Heart right ventricle (tissue), 16 donors: ENCODE results near the gene TXNRD2. TPM values are rescaled to one million over a fixed set of nuclear protein-coding genes. Genes with fewer than 3 reads are reported as not detected.

ENCODE experiments used
- ATAC-seq, 8 donors: fragments of 200-7000 bp; cut with Tn5 transposase; one replicate each; pipeline ENCODE4 v1.9.1; 2020; ENCODE audit warnings: mild to moderate bottlenecking in 8 of 8, moderate library complexity in 8 of 8, moderate number of reproducible peaks in 1 of 8
- DNase-seq, 2 donors: peaks; one replicate each; pipeline ENCODE4 v3.0.0-alpha.2; 2020
- H3K27ac ChIP-seq, 10 donors: fragments of 200-600 bp; sonication (generic) in 2 of 10; one replicate each; pipeline versions ENCODE4 v1.5.0 to v1.8.0; 2020 to 2022; ENCODE audit warnings: mild to moderate bottlenecking in 3 of 10
- H3K27me3 ChIP-seq, 7 donors: fragments of 200-600 bp; one replicate each; pipeline ENCODE4 v1.8.0; 2021 to 2022; ENCODE audit warnings: mild to moderate bottlenecking in 2 of 7
- H3K36me3 ChIP-seq, 9 donors: fragments of 200-600 bp; sonication (generic) in 1 of 9; one replicate each; pipeline versions ENCODE4 v1.5.0 to v1.8.0; 2020 to 2022; ENCODE audit warnings: mild to moderate bottlenecking in 2 of 9
- H3K4me1 ChIP-seq, 9 donors: fragments of 200-600 bp; sonication (generic) in 1 of 9; one replicate each; pipeline versions ENCODE4 v1.5.0 to v1.8.0; 2020 to 2022; ENCODE audit warnings: mild to moderate bottlenecking in 4 of 9
- H3K4me3 ChIP-seq, 10 donors: fragments of 200-600 bp; sonication (generic) in 2 of 10; one replicate each; pipeline versions ENCODE4 v1.5.0 to v1.8.0; 2020 to 2022; ENCODE audit warnings: mild to moderate bottlenecking in 7 of 10, moderate library complexity in 2 of 10
- H3K9me3 ChIP-seq, 11 donors: fragments of 200-600 bp in 10 of 11; sonication (generic) in 2 of 11; one replicate each; pipeline versions ENCODE4 v1.5.0 to v1.8.0; 2013 to 2022; ENCODE audit warnings: mild to moderate bottlenecking in 2 of 11, control low read depth in 1 of 11, moderate library complexity in 1 of 11
- WGBS, 2 donors: extraction: QIAGEN DNeasy Blood & Tissue Kit; methylation state at CpG; one replicate each; pipeline ENCODE4 v1.1.7; 2013; ENCODE audit warnings: inconsistent platforms in 1 of 2; 5-methylcytosine and 5-hydroxymethylcytosine counted together
- intact Hi-C, 10 donors: fragments of 100-400 bp; cut with DNase I; formaldehyde crosslinking; loops; one replicate each; pipeline versions ENCODE4 v1.11.1 to v1.14.2; 2022
- polyA plus RNA-seq, 2 donors: library from polyadenylated mRNA; stranded (reverse); fragments of 200-250 nt; gene quantifications; one replicate each; pipeline ENCODE4 v1.2.3, GENCODE V29; 2013
- total RNA-seq, 10 donors: library from RNA; stranded (reverse); fragmentation: NEBNext Ultra II Directional in 3 of 10; extraction: Animal tissue kit (Norgen Biotek cat#: 25700) in 3 of 10; gene quantifications; one replicate each; pipeline versions ENCODE4 v1.2.1 to v1.2.4, GENCODE V29; 2021 to 2023
- TF ChIP-seq, protein P1 (sequence below), 9 donors: fragments of 200-600 bp; sonication (generic) in 2 of 9; IDR thresholded peaks; one replicate each; pipeline versions ENCODE4 v1.5.0 to v1.8.0; 2021 to 2022; ENCODE audit warnings: antibody characterized with exemption in 9 of 9, mild to moderate bottlenecking in 5 of 9, moderate library complexity in 1 of 9
- donor health status: Arrhythmogenic right ventricular cardiomyopathy.
- donor health status: ischemic (EF 13 %, LVEDD 7.1; RV severe dilation, severe dysfunction).
- donor health status: healthy with polysubstance abuse.
- donor health status: DM: no; HTN: yes; CAD: no.
- donor health status: DM: no; HTN: no; CAD: no.
- donor health status: ischemic (EF 25% LVEDD 6.9; RV normal size, moderate dysfunction).
- donor health status: ischemic (EF 25% LVEDD 5.7; RV mildly dilated, moderate dysfunction).
- donor health status: healthy.
- donor health status: DM: yes; HTN: yes; CAD: no.
- donor health status: Ischemic cardiomyopathy.
- donor health status: ischemic (EF 35%, LVEDD 5.7; RV mildly dilated, moderate dysfunction).
- donor health status: nonischemic (EF 11% LVEDD 7.7; RV severe dilation, severe dysfunction).
- donor health status: DM: yes; HTN: yes; CAD: no.
- donor health status: PGD.
- donor health status: ischemic (EF 29% LVEDD 5.4; RV normal size, mild dysfunction).
- donor health status: nonischemic (EF 23%, LVEDD 6.1; RV moderate dilation, normal function).

Gene TXNRD2
- total and polyA plus RNA-seq, 12 donors = 25.8 to 103 (median 35.0) TPM

GRCh38 chr22:19914201-19914943, 27.2 kb downstream of the TXNRD2 start:
- no peaks in the 10 kb centered on the region for H3K4me1 ChIP-seq
- H3K36me3 ChIP-seq = peaks cover 0 to 92% (median 46%) of the 10 kb centered on the region in 9 donors
- DNase-seq = no peak
- peaks cover 0 to 6% (median 0%) of the 10 kb centered on the region in 11 donors for H3K9me3 ChIP-seq
- no peak overlapping the region for H3K27ac ChIP-seq
- intact Hi-C loops = no loop called here
- WGBS, 2 donors = 92 to 97% methylated on average over 9 of the region's 9 CpGs
- no peak overlapping the region for H3K4me3 ChIP-seq
- no peak for ATAC-seq
- TF ChIP-seq, protein P1, sequence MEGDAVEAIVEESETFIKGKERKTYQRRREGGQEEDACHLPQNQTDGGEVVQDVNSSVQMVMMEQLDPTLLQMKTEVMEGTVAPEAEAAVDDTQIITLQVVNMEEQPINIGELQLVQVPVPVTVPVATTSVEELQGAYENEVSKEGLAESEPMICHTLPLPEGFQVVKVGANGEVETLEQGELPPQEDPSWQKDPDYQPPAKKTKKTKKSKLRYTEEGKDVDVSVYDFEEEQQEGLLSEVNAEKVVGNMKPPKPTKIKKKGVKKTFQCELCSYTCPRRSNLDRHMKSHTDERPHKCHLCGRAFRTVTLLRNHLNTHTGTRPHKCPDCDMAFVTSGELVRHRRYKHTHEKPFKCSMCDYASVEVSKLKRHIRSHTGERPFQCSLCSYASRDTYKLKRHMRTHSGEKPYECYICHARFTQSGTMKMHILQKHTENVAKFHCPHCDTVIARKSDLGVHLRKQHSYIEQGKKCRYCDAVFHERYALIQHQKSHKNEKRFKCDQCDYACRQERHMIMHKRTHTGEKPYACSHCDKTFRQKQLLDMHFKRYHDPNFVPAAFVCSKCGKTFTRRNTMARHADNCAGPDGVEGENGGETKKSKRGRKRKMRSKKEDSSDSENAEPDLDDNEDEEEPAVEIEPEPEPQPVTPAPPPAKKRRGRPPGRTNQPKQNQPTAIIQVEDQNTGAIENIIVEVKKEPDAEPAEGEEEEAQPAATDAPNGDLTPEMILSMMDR (IDR thresholded peaks at IDR 0.05) = no peak
- H3K27me3 ChIP-seq = no peaks in the 10 kb centered on the region

DNA sequence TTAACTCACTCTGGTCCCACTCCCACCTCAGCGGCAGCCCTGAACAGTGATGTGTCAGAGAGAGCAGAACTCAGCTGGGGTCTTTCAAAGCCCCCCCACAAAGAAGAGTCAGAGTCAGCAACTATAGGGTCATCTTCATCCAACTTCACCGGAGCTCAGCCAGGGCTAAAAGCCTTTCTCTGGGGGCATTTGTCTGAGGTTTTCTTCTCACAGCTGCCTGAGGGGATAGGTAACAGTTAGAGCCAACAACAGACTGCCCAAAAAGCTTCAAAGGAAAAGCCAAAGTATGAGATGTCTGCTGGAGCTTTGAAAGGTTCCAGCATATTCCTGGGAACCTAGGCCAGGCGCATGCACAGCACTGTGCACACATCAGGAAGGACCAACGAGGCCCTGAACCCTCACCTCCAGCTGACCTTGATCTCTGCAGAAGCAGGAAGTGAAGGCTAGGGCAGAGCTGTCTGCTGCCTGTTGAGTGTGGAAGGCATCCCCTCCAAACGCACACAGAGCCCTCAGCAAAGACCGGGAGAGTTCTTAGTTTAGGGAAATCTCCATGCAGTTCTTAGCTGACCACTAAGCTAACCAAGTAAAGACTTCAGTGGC, 28.2 kb downstream of the TXNRD2 start:
- intact Hi-C loops = no loop called here

GRCh38 chr22:19912271-19912999, 29.2 kb downstream of the TXNRD2 start:
- no peak for DNase-seq
- TF ChIP-seq, protein P1 (IDR thresholded peaks at IDR 0.05) = peak in 1 of 9 donors; percentile 6
- Histone ChIP-seq H3K36me3 (peaks cover 0 to 84% (median 42%) of the 10 kb centered on the region in 9 donors), H3K4me3 (no peak overlapping the region), H3K27ac (no peak overlapping the region), H3K4me1 (no peaks in the 10 kb centered on the region), H3K9me3 (peaks cover 0 to 6% (median 0%) of the 10 kb centered on the region in 11 donors), H3K27me3 (no peaks in the 10 kb centered on the region)
- ATAC-seq = no peak
- intact Hi-C loops = no loop called here
- WGBS, 2 donors = 85 to 88% methylated on average over 20 of the region's 20 CpGs

More for the DNA sequence above, 28.2 kb downstream of the TXNRD2 start:
- TF ChIP-seq, protein P1 (IDR thresholded peaks at IDR 0.05) = no peak
- Histone ChIP-seq H3K36me3 (peaks cover 0 to 90% (median 44%) of the 10 kb centered on the region in 9 donors), H3K9me3 (peaks cover 0 to 6% (median 0%) of the 10 kb centered on the region in 11 donors), H3K27ac (no peak overlapping the region), H3K27me3 (no peaks in the 10 kb centered on the region), H3K4me3 (no peak overlapping the region), H3K4me1 (no peaks in the 10 kb centered on the region)
- WGBS, 2 donors = 89 to 95% methylated on average over 6 of the region's 6 CpGs
- ATAC-seq = no peak
- no peak for DNase-seq

DNA sequence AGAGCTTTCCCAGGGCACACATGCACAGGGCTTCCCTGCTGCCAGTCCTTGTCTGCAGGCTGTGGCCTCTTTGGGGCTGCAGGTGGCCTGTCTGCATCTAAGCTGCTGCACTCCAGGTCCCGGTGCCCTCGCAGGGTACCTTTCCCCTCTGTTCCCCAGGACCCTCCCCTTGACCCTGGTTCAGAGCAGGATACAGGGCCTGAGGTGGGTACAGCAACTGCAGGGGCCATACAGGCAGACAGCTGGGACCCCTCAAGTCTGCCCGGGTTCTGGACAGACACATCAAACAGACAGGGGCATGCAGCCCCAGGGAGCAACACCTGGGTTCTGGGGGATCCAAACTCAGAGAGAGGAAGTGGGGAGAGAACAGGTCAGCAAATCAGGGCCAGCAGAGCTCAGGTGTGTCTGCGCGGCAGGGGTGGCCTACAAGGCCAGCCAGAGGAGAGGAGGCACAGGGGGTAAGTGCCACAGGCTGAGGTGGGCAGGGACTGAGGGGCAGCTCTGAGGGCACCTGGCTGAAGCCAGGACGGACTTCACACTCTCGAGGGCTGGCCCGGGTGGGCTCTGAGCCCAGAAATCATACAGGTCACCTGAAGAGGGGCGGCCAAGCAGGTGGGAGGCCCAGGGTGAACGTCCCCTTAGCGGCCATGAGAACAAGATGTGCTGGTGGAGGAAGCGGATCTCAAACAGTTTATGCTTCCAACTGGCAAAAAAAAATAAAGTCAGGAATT, 29.9 kb downstream of the TXNRD2 start:
- DNase-seq (no peak), ATAC-seq (peak in 1 of 8 donors; percentile 33)
- 90 to 94% methylated on average over 12 of the region's 12 CpGs for WGBS, 2 donors
- Histone ChIP-seq H3K4me1 (no peaks in the 10 kb centered on the region), H3K27ac (no peak overlapping the region), H3K36me3 (peaks cover 0 to 77% (median 34%) of the 10 kb centered on the region in 9 donors), H3K27me3 (no peaks in the 10 kb centered on the region), H3K9me3 (peaks cover 0 to 6% (median 0%) of the 10 kb centered on the region in 11 donors), H3K4me3 (no peak overlapping the region)
- TF ChIP-seq, protein P1 (IDR thresholded peaks at IDR 0.05) = no peak
- intact Hi-C loops = loop anchor here in 3 of 10 donors (2.0 kb wide), 2 partner anchors 181 to 183 kb away; no protein-coding TSS in a partner anchor
